Liver (tissue), 9 donors: ENCODE results near the gene CFAP97D1. TPM values are rescaled to one million over a fixed set of nuclear protein-coding genes. Genes with fewer than 3 reads are reported as not detected.

ENCODE experiments used
- DNase-seq: peaks from one replicate; pipeline ENCODE4 v3.0.0-alpha.2; 2017; ENCODE audit warnings: low spot score
- H3K27ac ChIP-seq, 2 donors: one replicate each; pipeline ENCODE4 v1.7.0; 2013; ENCODE audit warnings: inconsistent platforms in 2 of 2, low read length in 2 of 2, control low read depth in 1 of 2, low read depth in 1 of 2, mild to moderate bottlenecking in 1 of 2
- H3K27me3 ChIP-seq, 4 donors: one replicate each; pipeline versions ENCODE4 v1.6.1 to v1.7.0; 2013; ENCODE audit warnings: low read length in 3 of 4, inconsistent platforms in 1 of 4, mild to moderate bottlenecking in 1 of 4, moderate library complexity in 1 of 4; ENCODE audit not compliant: control insufficient read depth in 4 of 4, insufficient read depth in 4 of 4
- H3K36me3 ChIP-seq, 4 donors: one replicate each; pipeline versions ENCODE4 v1.6.1 to v1.7.0; 2013; ENCODE audit warnings: low read length in 3 of 4, mild to moderate bottlenecking in 3 of 4, low read depth in 1 of 4, moderate library complexity in 1 of 4; ENCODE audit not compliant: control insufficient read depth in 4 of 4, insufficient read depth in 3 of 4
- H3K4me1 ChIP-seq, 4 donors: one replicate each; pipeline versions ENCODE4 v1.6.1 to v1.7.0; 2013; ENCODE audit warnings: low read length in 3 of 4, mild to moderate bottlenecking in 3 of 4, moderate library complexity in 1 of 4; ENCODE audit not compliant: control insufficient read depth in 4 of 4, insufficient read depth in 4 of 4
- H3K4me3 ChIP-seq, 3 donors: one replicate each; pipeline versions ENCODE4 v1.6.1 to v1.7.0; 2013; ENCODE audit warnings: low read length in 3 of 3, control low read depth in 1 of 3, low read depth in 1 of 3, mild to moderate bottlenecking in 1 of 3
- H3K9ac ChIP-seq, 2 donors: one replicate each; pipeline ENCODE4 v1.7.0; 2013; ENCODE audit warnings: low read length in 2 of 2, mild to moderate bottlenecking in 2 of 2, moderate library complexity in 2 of 2, control low read depth in 1 of 2, low read depth in 1 of 2
- H3K9me3 ChIP-seq, 4 donors: one replicate each; pipeline versions ENCODE4 v1.6.1 to v1.7.0; 2013; ENCODE audit warnings: low read length in 3 of 4; ENCODE audit not compliant: control insufficient read depth in 4 of 4
- EGR1 ChIP-seq, 2 donors: IDR thresholded peaks; 2 replicates each; pipeline ENCODE4 v1.6.1; 2016 to 2018; ENCODE audit warnings: antibody characterized with exemption in 2 of 2, low read depth in 2 of 2
- FOXA1 ChIP-seq: IDR thresholded peaks from 2 replicates; pipeline ENCODE4 v1.6.1; 2016; ENCODE audit warnings: antibody characterized with exemption
- GABPA ChIP-seq, 2 donors: IDR thresholded peaks in 1 of 2; conservative IDR thresholded peaks in 1 of 2; 2 replicates each; pipeline ENCODE4 v1.6.1; 2016; ENCODE audit warnings: antibody characterized with exemption in 2 of 2, mild to moderate bottlenecking in 1 of 2, moderate library complexity in 1 of 2
- HNF4A ChIP-seq, 2 donors: conservative IDR thresholded peaks; 2 replicates each; pipeline ENCODE4 v1.6.1; 2016; ENCODE audit warnings: antibody characterized with exemption in 2 of 2, mild to moderate bottlenecking in 2 of 2
- HNF4G ChIP-seq: IDR thresholded peaks from 2 replicates; pipeline ENCODE4 v1.6.1; 2016; ENCODE audit warnings: antibody characterized with exemption
- JUND ChIP-seq, 2 donors: IDR thresholded peaks; 2 replicates each; pipeline ENCODE4 v1.6.1; 2016; ENCODE audit warnings: antibody characterized with exemption in 2 of 2
- NR2F2 ChIP-seq: IDR thresholded peaks from 2 replicates; pipeline ENCODE4 v1.6.1; 2016; ENCODE audit warnings: antibody characterized with exemption
- RAD21 ChIP-seq, 2 donors: IDR thresholded peaks; 2 replicates each; pipeline ENCODE4 v1.6.1; 2016; ENCODE audit warnings: antibody characterized with exemption in 2 of 2, mild to moderate bottlenecking in 2 of 2
- RXRA ChIP-seq, 2 donors: IDR thresholded peaks; 2 replicates each; pipeline ENCODE4 v1.6.1; 2017 to 2018; ENCODE audit warnings: antibody characterized with exemption in 2 of 2, mild to moderate bottlenecking in 1 of 2
- SP1 ChIP-seq: IDR thresholded peaks from 2 replicates; pipeline ENCODE4 v1.6.1; 2018; ENCODE audit warnings: antibody characterized with exemption, mild to moderate bottlenecking
- TAF1 ChIP-seq: conservative IDR thresholded peaks from 2 replicates; pipeline ENCODE4 v1.6.1; 2016; ENCODE audit warnings: antibody characterized with exemption, mild to moderate bottlenecking
- YY1 ChIP-seq: IDR thresholded peaks from 2 replicates; pipeline ENCODE4 v1.6.1; 2016; ENCODE audit warnings: antibody characterized with exemption, mild to moderate bottlenecking
- WGBS: extraction: QIAGEN DNeasy Blood & Tissue Kit; methylation state at CpG from one replicate; pipeline ENCODE4 v1.1.7; 2013; 5-methylcytosine and 5-hydroxymethylcytosine counted together
- polyA plus RNA-seq, 2 donors: library from polyadenylated mRNA; stranded (reverse) in 1 of 2; unstranded in 1 of 2; fragments of 200-250 nt in 1 of 2; fragments of >200 nt in 1 of 2; fragmentation: Nextera tagmentation in 1 of 2; extraction: Ambion mirVana in 1 of 2; gene quantifications; one replicate each; pipeline versions ENCODE4 v1.2.1 to v1.2.3, GENCODE V29; 2013 to 2015
- total RNA-seq, 2 donors: library from RNA; depleted of rRNA; stranded (reverse); fragments of >200 nt; gene quantifications; one replicate each; pipeline ENCODE4 v1.2.3, GENCODE V29; 2014
- TF ChIP-seq, protein P1 (sequence below): IDR thresholded peaks from 2 replicates; pipeline ENCODE4 v1.6.1; 2016; ENCODE audit warnings: antibody characterized with exemption, mild to moderate bottlenecking
- TF ChIP-seq, protein P2 (sequence below): IDR thresholded peaks from 2 replicates; pipeline ENCODE4 v1.6.1; 2016; ENCODE audit warnings: antibody characterized with exemption
- TF ChIP-seq, protein P3 (sequence below): IDR thresholded peaks from 2 replicates; pipeline ENCODE4 v1.6.1; 2016; ENCODE audit warnings: antibody characterized with exemption
- TF ChIP-seq, protein P4 (sequence below): fragments of 150-350 bp; IDR thresholded peaks from 2 replicates; pipeline ENCODE4 v1.5.1; 2017; ENCODE audit warnings: improper control_type of control experiment, low read depth, low read length; ENCODE audit not compliant: missing input control
- donor health status: healthy.
- donor health status: healthy.
- donor health status: healthy.
- donor health status: healthy.
- donor health status: healthy.

The CFAP97D1 gene
- total and polyA plus RNA-seq, 4 donors: 0.08 TPM; not detected in 3

DNA sequence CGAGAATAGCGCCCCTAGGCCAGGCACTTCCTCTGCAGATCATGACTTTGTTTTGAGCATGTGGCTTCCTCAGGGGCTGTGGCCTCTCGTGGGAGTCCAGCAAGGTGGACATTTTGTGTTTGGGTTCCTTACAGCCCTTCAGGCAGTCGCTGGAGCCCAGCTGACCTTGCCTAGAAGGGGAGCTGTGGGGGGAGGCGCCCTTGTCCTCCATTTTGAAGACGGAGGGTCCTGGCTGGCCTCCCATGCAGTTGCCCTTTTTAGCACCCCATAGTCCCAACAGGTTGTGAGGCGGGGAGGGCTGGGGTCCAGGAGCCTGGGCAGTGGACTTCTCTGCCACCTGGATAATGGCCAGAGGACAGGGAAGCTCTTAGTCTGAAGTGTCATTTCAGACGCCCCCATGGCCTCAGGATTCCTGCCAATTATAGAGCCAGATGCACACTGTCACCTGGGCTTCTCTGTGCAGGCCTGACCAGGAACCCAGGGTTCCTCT lies 23.0 kb upstream of the CFAP97D1 start:
- Histone ChIP-seq H3K27me3 (peaks cover 0 to 9% (median 4%) of the 10 kb centered on the region in 4 donors), H3K36me3 (no peaks in the 10 kb centered on the region), H3K4me3 (no peak overlapping the region), H3K9ac (no peak overlapping the region), H3K27ac (no peak overlapping the region), H3K4me1 (peaks cover 0 to 9% (median 5%) of the 10 kb centered on the region in 4 donors), H3K9me3 (no peaks in the 10 kb centered on the region)
- DNase-seq: no peak
- WGBS: 77% methylated on average over 8 of the region's 8 CpGs
- TF ChIP-seq TAF1 (no peak), EGR1 (IDR thresholded peaks at IDR 0.05; ENCODE audit: low read depth in 2 of 2) (no peak), NR2F2 (no peak), JUND (IDR thresholded peaks at IDR 0.05) (no peak)

DNA sequence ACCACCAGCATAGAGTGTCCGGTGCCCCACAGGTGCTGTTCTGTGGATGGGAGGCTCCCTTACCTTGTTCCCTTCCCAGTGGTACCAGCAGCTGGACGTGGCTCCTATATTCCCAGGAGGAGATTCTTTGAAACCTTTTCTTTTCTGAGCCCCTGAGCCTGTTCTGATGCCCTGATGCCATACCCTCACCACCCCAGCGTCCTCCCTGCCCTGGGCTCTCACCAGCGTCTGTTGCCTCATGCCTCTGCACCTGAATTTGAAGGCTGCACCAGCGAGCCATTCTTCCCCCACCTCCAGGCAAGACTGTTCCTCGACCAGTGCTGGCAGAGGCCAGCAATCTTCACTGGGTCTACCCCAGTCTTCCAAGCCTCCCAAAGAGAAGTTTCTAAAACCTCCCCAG lies 22.1 kb upstream of the CFAP97D1 start:
- Histone ChIP-seq H3K9ac (no peak overlapping the region), H3K27ac (no peak overlapping the region), H3K27me3 (peaks cover 0 to 9% (median 4%) of the 10 kb centered on the region in 4 donors), H3K4me1 (peaks cover 0 to 9% (median 5%) of the 10 kb centered on the region in 4 donors), H3K4me3 (no peak overlapping the region), H3K36me3 (no peaks in the 10 kb centered on the region), H3K9me3 (no peaks in the 10 kb centered on the region)
- 70% methylated on average over 6 of the region's 6 CpGs for WGBS
- DNase-seq: no peak
- no peak for TF ChIP-seq YY1
- TF ChIP-seq TAF1: no peak
- TF ChIP-seq NR2F2: no peak
- no peak for TF ChIP-seq FOXA1
- no peak for TF ChIP-seq EGR1 (IDR thresholded peaks at IDR 0.05; ENCODE audit: low read depth in 2 of 2)
- TF ChIP-seq, protein P1, sequence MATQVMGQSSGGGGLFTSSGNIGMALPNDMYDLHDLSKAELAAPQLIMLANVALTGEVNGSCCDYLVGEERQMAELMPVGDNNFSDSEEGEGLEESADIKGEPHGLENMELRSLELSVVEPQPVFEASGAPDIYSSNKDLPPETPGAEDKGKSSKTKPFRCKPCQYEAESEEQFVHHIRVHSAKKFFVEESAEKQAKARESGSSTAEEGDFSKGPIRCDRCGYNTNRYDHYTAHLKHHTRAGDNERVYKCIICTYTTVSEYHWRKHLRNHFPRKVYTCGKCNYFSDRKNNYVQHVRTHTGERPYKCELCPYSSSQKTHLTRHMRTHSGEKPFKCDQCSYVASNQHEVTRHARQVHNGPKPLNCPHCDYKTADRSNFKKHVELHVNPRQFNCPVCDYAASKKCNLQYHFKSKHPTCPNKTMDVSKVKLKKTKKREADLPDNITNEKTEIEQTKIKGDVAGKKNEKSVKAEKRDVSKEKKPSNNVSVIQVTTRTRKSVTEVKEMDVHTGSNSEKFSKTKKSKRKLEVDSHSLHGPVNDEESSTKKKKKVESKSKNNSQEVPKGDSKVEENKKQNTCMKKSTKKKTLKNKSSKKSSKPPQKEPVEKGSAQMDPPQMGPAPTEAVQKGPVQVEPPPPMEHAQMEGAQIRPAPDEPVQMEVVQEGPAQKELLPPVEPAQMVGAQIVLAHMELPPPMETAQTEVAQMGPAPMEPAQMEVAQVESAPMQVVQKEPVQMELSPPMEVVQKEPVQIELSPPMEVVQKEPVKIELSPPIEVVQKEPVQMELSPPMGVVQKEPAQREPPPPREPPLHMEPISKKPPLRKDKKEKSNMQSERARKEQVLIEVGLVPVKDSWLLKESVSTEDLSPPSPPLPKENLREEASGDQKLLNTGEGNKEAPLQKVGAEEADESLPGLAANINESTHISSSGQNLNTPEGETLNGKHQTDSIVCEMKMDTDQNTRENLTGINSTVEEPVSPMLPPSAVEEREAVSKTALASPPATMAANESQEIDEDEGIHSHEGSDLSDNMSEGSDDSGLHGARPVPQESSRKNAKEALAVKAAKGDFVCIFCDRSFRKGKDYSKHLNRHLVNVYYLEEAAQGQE: no peak
- TF ChIP-seq, protein P2, sequence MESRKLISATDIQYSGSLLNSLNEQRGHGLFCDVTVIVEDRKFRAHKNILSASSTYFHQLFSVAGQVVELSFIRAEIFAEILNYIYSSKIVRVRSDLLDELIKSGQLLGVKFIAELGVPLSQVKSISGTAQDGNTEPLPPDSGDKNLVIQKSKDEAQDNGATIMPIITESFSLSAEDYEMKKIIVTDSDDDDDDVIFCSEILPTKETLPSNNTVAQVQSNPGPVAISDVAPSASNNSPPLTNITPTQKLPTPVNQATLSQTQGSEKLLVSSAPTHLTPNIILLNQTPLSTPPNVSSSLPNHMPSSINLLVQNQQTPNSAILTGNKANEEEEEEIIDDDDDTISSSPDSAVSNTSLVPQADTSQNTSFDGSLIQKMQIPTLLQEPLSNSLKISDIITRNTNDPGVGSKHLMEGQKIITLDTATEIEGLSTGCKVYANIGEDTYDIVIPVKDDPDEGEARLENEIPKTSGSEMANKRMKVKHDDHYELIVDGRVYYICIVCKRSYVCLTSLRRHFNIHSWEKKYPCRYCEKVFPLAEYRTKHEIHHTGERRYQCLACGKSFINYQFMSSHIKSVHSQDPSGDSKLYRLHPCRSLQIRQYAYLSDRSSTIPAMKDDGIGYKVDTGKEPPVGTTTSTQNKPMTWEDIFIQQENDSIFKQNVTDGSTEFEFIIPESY: no peak
- TF ChIP-seq HNF4G: no peak
- no peak for TF ChIP-seq HNF4A (conservative IDR thresholded peaks at IDR 0.05)

DNA sequence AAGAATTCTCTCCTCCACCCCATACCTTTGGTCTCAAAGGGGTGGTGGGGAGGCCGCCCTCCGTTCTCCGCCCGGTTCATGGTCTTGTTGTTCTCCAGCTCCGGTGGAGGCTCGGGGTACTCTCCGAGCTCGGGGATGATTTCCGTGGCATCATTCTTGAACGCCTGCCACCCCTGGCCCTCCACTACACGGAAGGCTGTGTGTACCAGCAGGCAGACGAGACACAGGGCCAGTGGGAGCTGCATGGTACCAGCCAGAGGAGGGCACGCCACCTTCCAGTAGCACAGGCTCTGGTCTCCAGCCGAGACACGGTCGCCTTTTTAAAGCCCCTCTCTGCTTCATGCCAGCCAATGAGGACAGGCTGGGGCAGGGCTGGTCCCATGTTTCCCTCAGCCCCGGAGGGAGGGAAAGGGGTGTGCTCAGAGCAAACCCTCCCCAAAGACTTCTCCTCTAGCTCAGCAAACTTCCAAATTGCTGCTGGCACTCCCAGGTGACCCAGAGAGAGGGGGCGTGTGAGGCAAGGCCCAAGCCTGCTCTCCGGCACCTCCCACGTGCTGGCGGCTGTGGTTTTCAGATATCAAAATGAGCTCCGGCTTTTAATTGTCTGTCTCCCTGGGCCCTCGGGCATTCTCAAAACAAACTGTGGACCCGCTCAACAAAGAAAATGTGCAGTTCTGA lies 21.6 kb upstream of the CFAP97D1 start, which contains the start of gene SOST:
TSS of gene SOST (minus strand) at position 295 of the 678 bp plus-strand sequence. CDS start at position 245, 50 bp downstream.
- H3K36me3 ChIP-seq: no peaks in the 10 kb centered on the region
- peaks cover 0 to 9% (median 5%) of the 10 kb centered on the region in 4 donors for H3K4me1 ChIP-seq
- H3K9me3 ChIP-seq: no peaks in the 10 kb centered on the region
- peaks cover 0 to 9% (median 4%) of the 10 kb centered on the region in 4 donors for H3K27me3 ChIP-seq
- no peak within 1 kb of the TSS for H3K4me3 ChIP-seq
- DNase-seq: no peak
- 86% methylated on average over 24 of the region's 24 CpGs for WGBS
- no peak within 1 kb of the TSS for H3K27ac ChIP-seq
- no peak within 1 kb of the TSS for H3K9ac ChIP-seq
- TF ChIP-seq, protein P2: no peak
- no peak for TF ChIP-seq NR2F2
- TF ChIP-seq SP1: no peak
- no peak for TF ChIP-seq JUND (IDR thresholded peaks at IDR 0.05)
- TF ChIP-seq, protein P3, sequence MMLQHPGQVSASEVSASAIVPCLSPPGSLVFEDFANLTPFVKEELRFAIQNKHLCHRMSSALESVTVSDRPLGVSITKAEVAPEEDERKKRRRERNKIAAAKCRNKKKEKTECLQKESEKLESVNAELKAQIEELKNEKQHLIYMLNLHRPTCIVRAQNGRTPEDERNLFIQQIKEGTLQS: no peak
- TF ChIP-seq, protein P4, sequence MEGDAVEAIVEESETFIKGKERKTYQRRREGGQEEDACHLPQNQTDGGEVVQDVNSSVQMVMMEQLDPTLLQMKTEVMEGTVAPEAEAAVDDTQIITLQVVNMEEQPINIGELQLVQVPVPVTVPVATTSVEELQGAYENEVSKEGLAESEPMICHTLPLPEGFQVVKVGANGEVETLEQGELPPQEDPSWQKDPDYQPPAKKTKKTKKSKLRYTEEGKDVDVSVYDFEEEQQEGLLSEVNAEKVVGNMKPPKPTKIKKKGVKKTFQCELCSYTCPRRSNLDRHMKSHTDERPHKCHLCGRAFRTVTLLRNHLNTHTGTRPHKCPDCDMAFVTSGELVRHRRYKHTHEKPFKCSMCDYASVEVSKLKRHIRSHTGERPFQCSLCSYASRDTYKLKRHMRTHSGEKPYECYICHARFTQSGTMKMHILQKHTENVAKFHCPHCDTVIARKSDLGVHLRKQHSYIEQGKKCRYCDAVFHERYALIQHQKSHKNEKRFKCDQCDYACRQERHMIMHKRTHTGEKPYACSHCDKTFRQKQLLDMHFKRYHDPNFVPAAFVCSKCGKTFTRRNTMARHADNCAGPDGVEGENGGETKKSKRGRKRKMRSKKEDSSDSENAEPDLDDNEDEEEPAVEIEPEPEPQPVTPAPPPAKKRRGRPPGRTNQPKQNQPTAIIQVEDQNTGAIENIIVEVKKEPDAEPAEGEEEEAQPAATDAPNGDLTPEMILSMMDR: no peak
- TF ChIP-seq GABPA (IDR thresholded peaks at IDR 0.05 in 1 of 2, conservative IDR thresholded peaks at IDR 0.05 in 1 of 2): no peak
- no peak for TF ChIP-seq RXRA (IDR thresholded peaks at IDR 0.05)
- TF ChIP-seq HNF4G: no peak
- TF ChIP-seq RAD21 (IDR thresholded peaks at IDR 0.05): no peak
- no peak for TF ChIP-seq YY1
- TF ChIP-seq FOXA1: no peak
